WI38 (cell line): ENCODE measurements around the gene LRRC7.
"Not testable (repeated sequence)": the region's sequence is repeated elsewhere in the genome, so short reads cannot be mapped to it uniquely, and the experiment has no call there.

ENCODE experiments used
- H3K4me3 ChIP-seq: 2 replicates; pipeline ENCODE4 v1.5.1; 2011; ENCODE audit warnings: low read depth, mild to moderate bottlenecking, control low read depth, low read length
- CTCF ChIP-seq: IDR thresholded peaks from 2 replicates; pipeline ENCODE4 v1.5.1; 2012; ENCODE audit warnings: low read depth, mild to moderate bottlenecking, control low read depth, low read length

LRRC7 gene

GRCh38 chr1:69952676-69953075 lies 385.0 kb downstream of the LRRC7 start:
- H3K4me3 ChIP-seq: no peak overlapping the region
- no peak for TF ChIP-seq CTCF

- not testable (repeated sequence) for H3K4me3 ChIP-seq
Observed at GRCh38 chr1:69962452-69962851, 394.7 kb downstream of the LRRC7 start.

- no peak for TF ChIP-seq CTCF
- H3K4me3 ChIP-seq: no peak overlapping the region
Observed at GRCh38 chr1:69967245-69967766, 399.6 kb downstream of the LRRC7 start.

GRCh38 chr1:69976896-69977295 lies 409.2 kb downstream of the LRRC7 start:
- no peak for TF ChIP-seq CTCF
- no peak overlapping the region for H3K4me3 ChIP-seq

- TF ChIP-seq CTCF: no peak
Observed at GRCh38 chr1:69982992-69983391, 415.3 kb downstream of the LRRC7 start.

GRCh38 chr1:69985376-69985775 lies 417.7 kb downstream of the LRRC7 start:
- H3K4me3 ChIP-seq: no peak overlapping the region
- TF ChIP-seq CTCF: no peak

More at GRCh38 chr1:69982992-69983391, 415.3 kb downstream of the LRRC7 start:
- H3K4me3 ChIP-seq: no peak overlapping the region

- no peak for TF ChIP-seq CTCF
- no peak overlapping the region for H3K4me3 ChIP-seq
Observed at GRCh38 chr1:69985901-69986439, 418.2 kb downstream of the LRRC7 start.

GRCh38 chr1:69987881-69988280 lies 420.2 kb downstream of the LRRC7 start:
- no peak overlapping the region for H3K4me3 ChIP-seq
- no peak for TF ChIP-seq CTCF
